RWPE2 (cell line): ENCODE measurements around the gene FAM171A2.

ENCODE experiments used
- ATAC-seq: fragments of 200-7000 bp; cut with Tn5 transposase; 3 replicates; pipeline ENCODE4 v1.9.1; 2021; ENCODE audit warnings: low read depth
- DNase-seq: peaks from one replicate; pipeline ENCODE4 v3.0.0-alpha.2; 2020; ENCODE audit warnings: low spot score
- H3K27ac ChIP-seq: fragments of 450-650 bp; 2 replicates; pipeline ENCODE4 v1.5.1; 2017; ENCODE audit warnings: mild to moderate bottlenecking; ENCODE audit not compliant: poor library complexity, severe bottlenecking
- H3K27me3 ChIP-seq: fragments of 250-450 bp; sonication (Bioruptor Pico); 2 replicates; pipeline ENCODE4 v1.5.1; 2021; ENCODE audit warnings: mild to moderate bottlenecking, moderate library complexity; ENCODE audit not compliant: insufficient read depth, poor library complexity, severe bottlenecking
- H3K36me3 ChIP-seq: fragments of 250-450 bp; sonication (Bioruptor Pico); 2 replicates; pipeline ENCODE4 v1.5.1; 2020; ENCODE audit warnings: low read depth, mild to moderate bottlenecking, moderate library complexity
- H3K4me1 ChIP-seq: fragments of 250-450 bp; sonication (Bioruptor Pico); 2 replicates; pipeline ENCODE4 v1.5.1; 2021; ENCODE audit warnings: mild to moderate bottlenecking, moderate library complexity; ENCODE audit not compliant: insufficient read depth, poor library complexity, severe bottlenecking
- H3K4me3 ChIP-seq: fragments of 250-450 bp; sonication (Bioruptor Pico); 2 replicates; pipeline ENCODE4 v1.5.1; 2021; ENCODE audit warnings: mild to moderate bottlenecking, moderate library complexity; ENCODE audit not compliant: severe bottlenecking
- H3K9me3 ChIP-seq: fragments of 250-450 bp; sonication (Bioruptor Pico); 2 replicates; pipeline ENCODE4 v1.5.1; 2021; ENCODE audit warnings: mild to moderate bottlenecking, moderate library complexity; ENCODE audit not compliant: severe bottlenecking
- TF ChIP-seq, protein P1 (sequence below): fragments of 450-650 bp; IDR thresholded peaks from one replicate; pipeline ENCODE4 v1.5.1; 2017; ENCODE audit warnings: mild to moderate bottlenecking, moderate library complexity; ENCODE audit not compliant: poor library complexity, severe bottlenecking

FAM171A2 gene

DNA sequence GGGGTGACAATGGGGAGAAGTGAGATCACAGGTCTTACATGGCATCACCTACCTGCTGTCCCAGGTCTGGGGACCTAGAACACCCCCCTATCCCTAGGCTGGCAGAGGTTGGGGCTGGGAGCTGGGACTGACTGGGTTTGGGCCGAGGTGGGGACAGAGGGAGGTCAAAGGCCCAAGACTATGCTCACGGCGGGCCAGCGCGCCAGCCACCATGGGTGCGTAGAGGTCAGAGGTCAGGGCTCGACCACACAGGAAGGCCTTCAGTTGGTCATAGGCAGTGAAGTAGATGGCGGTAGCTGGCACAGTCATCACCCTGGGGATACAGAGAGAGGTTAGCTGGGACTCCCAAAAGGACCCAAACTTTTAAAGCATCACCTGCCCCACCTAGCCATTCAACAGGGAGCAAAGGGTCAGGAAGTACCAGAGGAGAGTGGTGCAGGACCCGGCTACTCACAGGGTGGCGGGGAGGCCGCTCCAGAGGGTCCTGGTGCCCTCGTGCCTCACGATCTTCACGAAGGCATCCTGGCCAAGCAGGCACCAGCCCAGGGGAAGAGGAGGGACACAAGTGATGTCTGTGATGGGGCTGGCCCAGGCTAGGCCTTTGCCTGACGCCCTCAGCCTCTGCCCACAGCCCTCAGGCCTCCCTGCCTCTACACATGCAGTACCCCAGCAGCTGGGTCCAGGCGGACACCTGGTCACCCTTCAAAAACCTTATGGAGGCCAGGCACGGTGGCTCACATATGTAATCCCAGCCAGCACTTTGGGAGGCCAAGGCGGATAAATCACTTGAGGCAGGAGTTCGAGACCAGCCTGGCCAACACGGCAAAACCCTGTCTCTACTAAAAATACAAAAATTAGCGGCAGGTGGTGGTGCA is 42.2 kb downstream of the FAM171A2 start:
- TF ChIP-seq, protein P1, sequence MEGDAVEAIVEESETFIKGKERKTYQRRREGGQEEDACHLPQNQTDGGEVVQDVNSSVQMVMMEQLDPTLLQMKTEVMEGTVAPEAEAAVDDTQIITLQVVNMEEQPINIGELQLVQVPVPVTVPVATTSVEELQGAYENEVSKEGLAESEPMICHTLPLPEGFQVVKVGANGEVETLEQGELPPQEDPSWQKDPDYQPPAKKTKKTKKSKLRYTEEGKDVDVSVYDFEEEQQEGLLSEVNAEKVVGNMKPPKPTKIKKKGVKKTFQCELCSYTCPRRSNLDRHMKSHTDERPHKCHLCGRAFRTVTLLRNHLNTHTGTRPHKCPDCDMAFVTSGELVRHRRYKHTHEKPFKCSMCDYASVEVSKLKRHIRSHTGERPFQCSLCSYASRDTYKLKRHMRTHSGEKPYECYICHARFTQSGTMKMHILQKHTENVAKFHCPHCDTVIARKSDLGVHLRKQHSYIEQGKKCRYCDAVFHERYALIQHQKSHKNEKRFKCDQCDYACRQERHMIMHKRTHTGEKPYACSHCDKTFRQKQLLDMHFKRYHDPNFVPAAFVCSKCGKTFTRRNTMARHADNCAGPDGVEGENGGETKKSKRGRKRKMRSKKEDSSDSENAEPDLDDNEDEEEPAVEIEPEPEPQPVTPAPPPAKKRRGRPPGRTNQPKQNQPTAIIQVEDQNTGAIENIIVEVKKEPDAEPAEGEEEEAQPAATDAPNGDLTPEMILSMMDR = no peak
- Histone ChIP-seq H3K4me3 (no peak overlapping the region), H3K27me3 (peaks cover under 1% of the 10 kb centered on the region), H3K36me3 (peaks cover 33% of the 10 kb centered on the region), H3K9me3 (no peaks in the 10 kb centered on the region), H3K27ac (no peak overlapping the region), H3K4me1 (no peaks in the 10 kb centered on the region)
- no peak for DNase-seq
- ATAC-seq = no peak

DNA sequence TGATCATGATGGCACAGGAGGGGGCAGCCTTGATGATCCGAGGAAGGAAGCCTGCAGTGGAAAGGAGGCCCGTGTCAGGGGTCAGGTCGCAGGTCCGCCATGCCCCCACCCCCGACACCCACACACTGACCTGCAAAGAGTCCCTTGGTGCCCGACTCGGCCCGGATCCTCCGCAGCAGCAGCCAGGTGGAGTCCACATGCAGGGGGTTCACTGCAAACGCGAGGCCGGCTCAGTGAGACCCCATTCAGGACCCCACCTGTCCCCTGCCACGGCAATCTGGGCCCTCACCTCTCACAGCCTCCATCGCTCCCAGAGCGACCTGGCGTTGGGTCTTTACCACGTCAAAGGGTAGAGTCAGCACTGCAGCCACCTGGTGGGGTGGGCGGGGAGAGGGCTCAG is 43.6 kb downstream of the FAM171A2 start:
- Histone ChIP-seq H3K4me1 (no peaks in the 10 kb centered on the region), H3K27ac (no peak overlapping the region), H3K36me3 (peaks cover 33% of the 10 kb centered on the region), H3K27me3 (peaks cover 5% of the 10 kb centered on the region), H3K9me3 (no peaks in the 10 kb centered on the region), H3K4me3 (no peak overlapping the region)
- DNase-seq = no peak
- TF ChIP-seq, protein P1 = no peak
- ATAC-seq = no peak

DNA sequence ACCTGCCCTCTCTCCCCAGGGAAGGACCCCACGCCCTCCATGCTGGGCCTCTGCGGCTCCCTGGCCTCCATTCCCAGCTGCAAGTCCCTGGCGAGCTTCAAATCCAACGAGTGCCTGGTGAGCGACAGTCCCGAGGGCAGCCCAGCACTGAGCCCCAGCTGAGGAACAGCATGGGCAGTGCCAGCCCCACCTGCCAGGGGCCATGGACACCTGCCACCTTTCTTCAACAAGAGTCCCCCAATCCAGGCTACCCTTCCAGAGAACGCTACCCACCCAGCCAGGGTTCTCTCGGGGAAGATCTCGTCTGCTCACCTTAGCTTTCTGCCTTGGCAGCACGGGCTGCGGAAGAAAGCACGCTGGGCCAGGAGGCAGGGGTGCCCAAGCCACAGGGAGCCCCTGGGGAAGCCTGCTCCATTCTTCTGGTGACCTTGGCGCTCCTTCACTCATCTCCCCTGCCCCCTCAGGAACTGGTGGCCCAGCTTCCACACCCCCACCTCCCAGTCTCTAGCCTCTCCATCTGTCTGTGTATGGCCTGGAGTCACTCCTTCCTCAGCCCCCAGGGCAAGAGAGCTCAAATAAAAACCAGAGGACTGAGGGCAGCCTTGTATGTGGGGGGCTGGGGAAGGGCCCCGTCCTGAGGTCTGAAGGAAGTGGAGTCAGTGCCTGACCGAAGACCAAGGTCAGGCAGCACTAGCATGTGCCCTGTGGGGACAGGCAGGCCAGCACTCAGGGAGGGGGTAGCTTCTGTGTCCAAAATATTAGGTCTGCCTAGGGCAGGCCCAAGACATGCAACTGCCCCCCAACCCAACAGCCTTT is 45.4 kb downstream of the FAM171A2 start:
- Histone ChIP-seq H3K4me1 (no peaks in the 10 kb centered on the region), H3K4me3 (no peak overlapping the region), H3K27ac (no peak overlapping the region), H3K9me3 (no peaks in the 10 kb centered on the region), H3K36me3 (peaks cover 33% of the 10 kb centered on the region), H3K27me3 (peaks cover 5% of the 10 kb centered on the region)
- TF ChIP-seq, protein P1 = no peak
- no peak for DNase-seq
- no peak; the same call in 2 of the 3 replicates for ATAC-seq

DNA sequence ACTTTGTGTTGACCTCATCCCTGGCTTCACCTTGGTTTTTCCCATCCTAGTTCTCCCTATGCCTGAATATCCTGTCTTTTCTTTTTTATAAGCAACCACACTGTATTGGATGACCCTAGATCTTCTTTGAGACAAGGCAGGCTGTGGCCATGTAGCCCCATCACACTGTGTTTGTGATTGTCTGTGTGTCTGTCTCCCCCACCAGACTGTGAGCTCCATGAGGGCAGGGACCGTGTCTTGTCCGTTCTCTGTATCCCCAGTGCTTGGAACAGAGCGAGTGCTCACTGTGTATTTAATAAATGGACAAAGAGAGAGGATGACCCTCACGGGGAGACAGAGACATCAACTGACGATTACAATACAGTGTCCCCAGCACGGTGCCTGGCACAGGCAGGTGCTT is 46.1 kb downstream of the FAM171A2 start:
- Histone ChIP-seq H3K4me1 (no peaks in the 10 kb centered on the region), H3K9me3 (no peaks in the 10 kb centered on the region), H3K36me3 (peaks cover 33% of the 10 kb centered on the region), H3K27me3 (peaks cover 5% of the 10 kb centered on the region), H3K4me3 (no peak overlapping the region), H3K27ac (no peak overlapping the region)
- no peak; the same call in 2 of the 3 replicates for ATAC-seq
- DNase-seq = no peak
- TF ChIP-seq, protein P1 = no peak
